ENCODE results near the gene COG2.

COG2 gene

DNA sequence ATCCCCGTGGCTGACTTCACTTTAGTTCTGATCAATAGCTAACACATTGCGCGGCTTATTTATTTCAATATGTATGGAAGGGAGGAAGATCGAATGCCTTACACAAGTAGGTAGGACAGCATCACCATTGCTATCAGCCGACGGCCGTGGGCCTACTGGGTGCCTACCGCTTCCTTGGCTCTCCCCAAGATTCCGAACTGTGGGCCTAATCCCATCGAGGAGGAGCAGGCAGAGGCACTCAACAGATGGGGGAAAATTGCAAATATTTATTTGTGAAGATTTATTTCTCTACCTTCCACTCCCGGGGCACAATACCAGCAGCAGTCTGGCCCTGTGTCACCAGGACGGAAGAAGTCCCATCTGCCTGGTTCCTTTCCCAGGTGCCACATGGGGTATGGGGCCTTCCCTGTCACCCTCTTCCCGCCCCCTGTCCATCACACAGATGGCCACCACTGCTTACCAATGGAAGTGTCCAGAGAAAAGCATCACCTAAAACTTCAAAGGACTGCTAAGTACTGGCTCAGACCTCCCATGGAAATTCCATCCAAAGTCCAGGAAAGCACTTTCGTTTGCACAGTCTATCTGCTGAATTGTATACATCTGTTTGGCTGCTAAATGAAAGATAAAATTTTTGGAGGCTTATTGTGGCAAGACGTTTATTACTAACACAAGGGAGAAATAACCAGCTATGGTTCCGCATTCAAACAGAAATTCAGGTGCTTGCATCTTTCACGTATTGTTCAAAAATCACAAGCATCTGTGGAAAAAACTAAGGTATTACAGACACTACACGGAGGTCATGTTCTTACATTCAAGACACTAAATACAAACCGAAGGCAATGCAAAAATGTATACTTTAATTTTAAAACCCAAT is 59.9 kb downstream of the COG2 start:
- DNase-seq (ENCODE audit: low spot score), result no peak

GRCh38 chr1:230702934-230703678 is 60.8 kb downstream of the COG2 start:
- no peak for DNase-seq (ENCODE audit: low spot score)

DNA sequence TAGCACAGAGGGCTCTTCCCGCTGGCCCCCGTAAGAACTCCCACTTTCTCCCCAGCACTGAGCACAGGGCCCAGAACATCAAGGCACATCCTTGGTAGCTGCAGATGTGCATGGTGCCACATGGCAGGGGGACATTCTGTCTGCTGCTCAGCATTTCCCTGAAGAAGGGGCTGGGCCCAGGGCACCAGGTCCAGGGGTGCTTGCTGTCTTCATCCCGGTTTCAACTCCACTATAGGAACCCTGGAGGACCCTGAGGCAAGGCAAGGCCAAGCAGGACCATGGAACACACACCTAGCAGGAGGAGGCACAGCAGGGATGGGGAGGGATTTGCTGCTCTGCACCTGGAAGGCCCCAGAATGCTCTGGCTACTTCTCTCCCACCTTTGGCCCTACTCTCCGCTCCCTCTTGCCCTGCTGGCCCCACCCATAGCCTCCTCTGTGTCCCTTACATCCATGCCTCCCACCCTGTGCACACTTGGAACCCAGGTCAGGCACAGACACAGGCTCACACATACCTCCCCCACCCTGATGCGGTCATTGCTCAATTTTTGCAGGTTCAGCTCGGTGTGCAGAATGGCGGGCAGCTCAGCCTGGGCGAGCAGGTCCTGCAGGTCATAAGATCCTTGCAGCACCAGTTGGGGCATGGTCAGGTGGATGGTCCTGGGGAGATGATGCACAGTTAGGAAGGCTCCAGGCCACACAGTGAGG is 61.6 kb downstream of the COG2 start:
- DNase-seq (ENCODE audit: low spot score), result no peak

DNA sequence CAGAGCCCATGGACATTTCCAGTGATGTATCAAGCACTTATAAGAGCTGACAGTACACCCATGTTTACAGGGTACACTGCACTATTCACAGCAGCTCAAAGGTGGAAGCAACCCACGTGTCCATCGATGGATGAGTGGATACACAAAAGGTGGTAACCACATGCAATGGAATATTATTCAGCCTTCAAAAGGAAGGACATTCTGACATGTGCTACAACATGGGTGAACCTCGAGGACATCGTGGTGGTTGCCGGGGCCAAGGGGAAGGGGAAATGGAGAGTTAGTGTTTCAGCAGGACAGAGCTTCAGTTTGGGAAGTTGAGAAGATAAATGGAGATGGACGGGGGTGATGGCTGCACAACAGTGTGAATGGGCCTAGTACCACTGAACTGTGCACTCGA is 62.5 kb downstream of the COG2 start:
- no peak for DNase-seq (ENCODE audit: low spot score)

GRCh38 chr1:230705289-230706019 is 63.2 kb downstream of the COG2 start:
- no peak for DNase-seq (ENCODE audit: low spot score)

DNA sequence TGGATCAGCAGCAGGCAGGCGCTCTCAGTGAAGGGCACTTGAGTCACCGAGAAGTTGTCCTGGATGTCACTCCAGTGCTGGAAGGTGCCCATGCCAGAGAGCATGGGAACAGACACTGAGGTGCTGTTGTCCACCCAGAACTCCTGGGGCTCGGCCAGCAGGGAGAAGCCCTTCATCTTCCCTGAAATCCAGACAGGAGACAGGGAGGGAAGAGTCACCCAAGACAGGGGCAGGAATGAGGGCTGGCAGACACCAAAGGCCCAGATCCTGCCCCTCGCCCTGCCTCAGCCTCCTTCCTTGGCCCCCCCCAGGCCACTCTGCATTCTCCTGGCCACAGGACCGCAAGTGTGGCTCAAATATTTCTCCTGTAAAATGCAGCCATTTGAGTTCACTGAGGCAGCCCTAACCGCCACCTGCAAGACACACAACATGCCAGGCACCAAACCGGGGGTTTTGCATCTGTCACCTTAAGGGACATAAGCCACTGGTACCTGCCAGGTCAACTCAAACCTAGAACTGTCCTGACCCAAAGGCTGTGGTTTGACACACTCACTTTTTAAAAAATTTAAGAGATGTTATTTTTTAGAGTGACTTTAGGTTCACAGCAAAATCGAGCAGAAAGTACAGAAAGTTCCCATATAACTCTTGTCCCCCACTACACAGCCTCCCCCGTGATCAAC is 63.9 kb downstream of the COG2 start:
- no peak for DNase-seq (ENCODE audit: low spot score)

GRCh38 chr1:230706887-230707731 is 64.8 kb downstream of the COG2 start:
- no peak for DNase-seq (ENCODE audit: low spot score)

- DNase-seq (ENCODE audit: low spot score), result no peak
Observed at GRCh38 chr1:230707732-230708630, 65.7 kb downstream of the COG2 start.

DNA sequence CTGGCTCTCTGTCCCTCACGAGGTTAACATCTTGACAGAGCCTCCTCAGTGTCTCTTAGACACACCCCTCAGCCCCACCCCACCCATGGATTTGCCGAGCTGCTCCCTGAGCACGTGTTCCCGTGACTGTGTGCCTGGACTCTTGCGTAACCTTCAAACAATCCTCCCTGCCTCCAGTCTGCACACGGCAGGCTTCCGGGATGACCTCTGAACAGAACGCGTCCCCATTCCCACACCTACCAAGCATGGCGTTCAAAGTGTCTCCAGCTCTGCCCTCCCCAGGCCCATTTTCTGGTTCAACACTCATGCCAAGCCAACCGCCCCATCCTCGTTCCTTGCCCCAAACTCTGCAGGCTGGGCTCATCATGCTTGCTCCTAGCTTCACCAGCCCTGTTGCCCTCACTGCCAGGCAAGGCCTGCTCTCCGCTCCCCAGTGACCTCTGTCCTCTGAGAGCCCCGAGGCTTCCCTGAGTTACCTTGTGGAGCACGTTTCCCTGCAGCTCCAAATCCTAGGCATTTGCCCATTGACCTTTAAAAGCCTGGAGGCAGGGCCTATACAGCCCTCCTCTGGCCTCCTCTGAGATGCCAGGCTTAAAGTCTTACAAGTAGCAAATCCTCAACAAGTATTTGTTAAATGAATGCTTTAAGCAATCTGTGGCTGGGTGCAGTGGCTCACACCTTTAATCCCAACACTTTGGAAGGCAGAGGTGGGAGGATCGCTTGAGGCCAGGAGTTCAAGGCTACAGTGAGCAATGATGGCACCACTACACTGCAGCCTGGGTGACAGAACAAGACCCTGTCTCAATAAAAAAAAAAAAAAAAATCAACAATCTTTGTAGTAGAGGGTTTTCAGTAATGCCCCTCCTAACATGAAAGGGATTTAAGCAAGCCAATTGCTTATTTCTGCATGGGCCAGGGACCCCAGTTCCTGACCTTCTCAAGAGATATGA is 66.6 kb downstream of the COG2 start:
- DNase-seq (ENCODE audit: low spot score), result no peak

DNA sequence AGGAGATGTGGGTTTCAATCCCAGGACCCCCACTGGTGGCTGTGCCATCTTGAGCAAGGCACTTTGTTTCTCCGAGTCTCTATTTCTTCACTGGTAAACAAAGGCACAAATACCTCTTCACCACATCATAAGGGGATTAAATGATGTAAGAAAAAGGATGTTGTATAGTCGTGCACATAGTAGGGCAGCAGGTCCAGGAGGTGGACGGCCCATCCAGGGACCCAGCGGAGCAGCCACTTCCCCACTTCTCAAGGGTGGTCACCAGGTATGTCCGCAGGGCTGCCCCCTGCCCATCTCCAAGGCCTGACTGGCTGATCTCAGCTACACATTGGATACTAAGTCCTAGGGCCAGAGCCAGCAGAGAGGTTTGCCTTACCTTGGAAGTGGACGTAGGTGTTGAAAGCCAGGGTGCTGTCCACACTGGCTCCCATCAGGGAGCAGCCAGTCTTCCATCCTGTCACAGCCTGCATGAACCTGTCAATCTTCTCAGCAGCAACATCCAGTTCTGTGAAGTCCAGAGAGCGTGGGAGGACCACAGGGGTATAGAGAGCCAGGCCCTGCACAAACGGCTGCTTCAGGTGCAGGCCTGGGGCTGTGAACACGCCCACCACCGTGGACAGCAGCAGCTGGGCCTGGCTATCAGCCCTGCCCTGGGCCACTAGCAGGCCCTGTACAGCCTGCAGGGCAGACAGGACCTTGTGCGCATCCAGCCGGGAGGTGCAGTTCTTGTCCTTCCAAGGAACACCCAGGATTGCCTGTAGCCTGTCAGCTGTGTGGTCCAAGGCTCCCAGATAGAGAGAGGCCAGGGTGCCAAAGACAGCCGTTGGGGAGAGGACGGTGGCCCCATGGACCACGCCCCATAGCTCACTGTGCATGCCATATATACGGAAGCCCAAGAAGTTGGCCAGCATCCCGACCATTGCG is 67.6 kb downstream of the COG2 start:
- DNase-seq (ENCODE audit: low spot score), result no peak

DNA sequence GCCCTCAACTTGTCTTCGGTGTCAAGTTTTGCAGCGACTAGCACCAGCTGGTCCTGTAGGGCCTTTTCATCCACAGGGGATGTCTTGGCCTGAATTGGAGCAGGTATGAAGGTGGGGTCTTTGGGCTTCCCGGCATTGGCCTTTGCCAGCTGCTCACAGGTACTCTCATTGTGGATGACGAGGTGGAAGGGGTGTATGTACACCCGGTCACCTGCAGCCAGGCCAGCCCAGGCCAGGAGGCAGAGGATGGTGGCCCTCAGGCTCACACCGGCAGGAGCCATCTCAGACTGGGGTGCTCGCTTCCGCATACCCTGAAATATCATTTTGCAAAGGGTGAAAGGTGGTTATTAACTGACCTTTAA is 68.2 kb downstream of the COG2 start:
- DNase-seq (ENCODE audit: low spot score), result no peak

DNA sequence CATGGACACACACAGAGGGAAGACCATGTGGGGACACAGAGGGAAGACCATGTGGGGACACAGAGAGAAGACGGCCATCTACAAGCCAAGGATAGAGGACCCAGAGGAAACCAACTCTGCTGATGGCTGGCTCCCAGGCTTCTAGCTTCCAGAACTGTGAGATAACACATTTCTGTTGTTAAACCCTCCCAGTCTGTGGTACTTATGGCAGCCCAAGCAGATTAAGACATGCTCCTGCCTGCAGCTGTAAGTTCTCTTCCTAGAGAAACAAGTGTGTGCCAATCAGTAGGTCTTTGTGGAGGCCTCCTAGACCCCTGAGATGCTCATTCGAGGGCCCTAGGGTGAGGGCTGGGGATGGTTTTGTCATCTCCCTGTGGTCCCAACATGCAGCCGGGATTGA is 69.0 kb downstream of the COG2 start:
- no peak for DNase-seq (ENCODE audit: low spot score)

DNA sequence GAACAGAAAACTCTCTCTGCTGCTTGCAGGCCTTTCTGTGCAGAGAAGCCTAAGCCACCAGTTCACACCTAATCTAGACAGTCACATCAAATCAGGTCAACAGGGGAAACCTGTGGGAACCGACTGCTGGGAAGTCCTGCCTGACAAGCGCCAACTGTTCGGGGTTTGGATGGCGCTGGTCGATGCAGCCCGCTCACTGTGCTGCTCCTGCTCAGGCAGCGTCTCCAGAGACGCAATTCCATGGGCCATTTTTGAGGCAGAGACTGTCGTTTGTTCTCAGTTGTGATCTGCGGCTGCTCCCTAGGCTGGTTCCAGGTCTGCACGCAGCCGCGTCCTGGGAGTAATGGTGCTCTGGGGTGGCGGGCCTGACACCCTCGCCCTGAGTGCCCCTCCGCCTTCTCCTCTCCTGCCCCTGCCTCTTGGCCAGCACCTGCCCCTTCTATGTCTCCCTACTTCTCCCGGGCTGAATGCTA is 70.2 kb downstream of the COG2 start:
- DNase-seq (ENCODE audit: low spot score), result no peak

DNA sequence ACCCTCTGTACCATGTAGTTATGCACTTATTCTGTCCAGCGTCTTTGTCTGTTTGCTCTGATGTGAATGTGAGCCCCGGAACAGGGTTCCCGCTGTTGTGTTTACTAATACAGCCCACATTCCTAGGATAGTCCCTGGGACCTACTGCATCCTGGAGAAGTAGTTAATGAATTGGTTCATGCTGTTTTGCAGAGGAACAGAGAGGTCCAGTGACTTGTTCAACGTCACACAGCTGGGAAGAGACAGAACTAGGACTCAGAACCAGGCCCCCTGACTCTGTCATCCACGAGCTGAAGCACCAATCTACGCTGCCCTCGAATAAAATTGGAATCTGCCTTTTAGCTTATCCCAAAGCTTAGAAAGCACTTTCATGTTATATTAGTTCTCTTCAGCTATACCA is 70.9 kb downstream of the COG2 start:
- DNase-seq (ENCODE audit: low spot score), result no peak

DNA sequence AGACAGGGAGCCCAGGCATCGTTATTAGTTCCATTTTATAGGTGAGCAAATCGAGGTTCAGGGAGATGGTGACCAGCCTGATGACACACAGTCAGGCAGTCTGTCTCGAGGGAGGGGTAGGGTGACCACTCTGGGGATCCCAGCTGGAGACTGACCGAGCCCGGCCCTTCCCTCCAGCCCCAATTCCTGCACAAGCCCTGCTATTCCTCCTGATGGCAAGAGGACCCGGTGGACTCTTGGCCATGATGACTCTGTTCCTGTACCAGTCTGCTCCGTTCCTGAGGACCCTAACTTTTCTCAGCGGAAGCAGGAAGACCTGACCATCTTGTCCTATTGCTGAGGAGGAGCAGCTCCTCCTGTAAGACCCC is 71.2 kb downstream of the COG2 start:
- DNase-seq (ENCODE audit: low spot score), result no peak

GRCh38 chr1:230713915-230714764 is 71.9 kb downstream of the COG2 start, which contains the start of gene AGT:
AGT (minus strand) TSS chr1:230714122; CDS start chr1:230710823, 3,299 bp downstream.
- DNase-seq (ENCODE audit: low spot score), result no peak
